ENCODE results near the gene PPP1R11.
"Not testable (repeated sequence)": the region's sequence is repeated elsewhere in the genome, so short reads cannot be mapped to it uniquely, and the experiment has no call there.

Gene PPP1R11

DNA sequence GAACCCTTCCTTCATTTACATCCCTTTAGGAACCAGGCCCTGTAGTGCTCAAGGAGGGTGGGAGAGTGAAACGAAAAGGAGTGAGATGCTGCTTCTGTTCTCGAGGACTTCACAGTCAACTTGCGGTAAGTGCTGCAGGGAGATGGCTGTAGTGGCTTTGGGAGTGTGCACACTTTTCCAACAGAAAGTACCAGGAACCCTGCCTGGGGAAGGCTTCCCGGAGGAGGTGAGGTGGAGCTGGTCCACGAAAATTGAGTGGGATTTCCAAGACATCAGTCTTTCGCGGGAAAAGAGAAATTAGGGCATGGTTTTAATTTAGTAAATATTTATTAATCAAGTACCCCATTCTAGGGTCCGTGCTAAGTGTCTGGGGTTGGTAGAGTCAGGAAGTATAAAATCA lies 33.2 kb downstream of the PPP1R11 start:
- DNase-seq: no peak

DNA sequence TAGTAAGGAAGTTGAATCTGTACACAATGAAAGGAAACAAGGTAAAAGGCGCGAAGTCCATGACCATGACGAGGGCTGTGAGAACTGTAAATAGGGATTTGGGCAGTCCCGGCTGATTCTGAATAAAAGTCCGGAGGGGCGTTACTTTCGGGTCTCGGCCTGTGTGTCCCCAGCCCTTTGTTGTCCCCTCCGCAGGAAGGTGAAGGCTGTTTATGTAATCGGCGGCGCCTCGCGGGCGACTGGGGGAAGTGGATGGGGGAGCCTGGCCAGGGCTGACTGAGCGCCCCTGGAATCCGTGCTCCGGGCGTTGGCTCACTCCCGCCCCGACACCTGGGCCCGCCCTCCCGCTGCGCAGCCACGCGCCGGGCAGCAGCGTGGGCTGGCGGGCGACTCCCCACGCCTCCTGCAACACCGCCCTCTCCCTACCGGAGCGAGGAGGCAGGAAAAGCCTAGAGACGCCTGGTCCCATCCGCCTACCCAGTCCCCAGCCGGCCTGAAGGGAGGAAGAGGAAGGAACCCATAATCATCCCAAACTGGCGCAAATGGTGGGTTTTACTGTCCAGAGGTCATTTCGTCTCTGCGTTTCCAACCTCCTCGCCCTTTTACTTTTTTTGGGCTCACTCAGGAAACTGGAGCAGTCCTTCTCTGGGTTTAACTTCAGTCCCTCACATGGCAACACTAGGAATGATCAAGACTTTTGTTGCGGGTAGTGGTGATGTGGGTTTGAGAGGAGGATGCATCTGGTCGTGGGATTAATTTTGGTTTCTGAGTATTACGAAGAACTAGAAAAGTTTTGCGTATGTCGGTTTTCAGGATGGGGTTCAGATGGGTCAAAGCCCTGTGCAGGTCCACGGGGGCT lies 33.8 kb downstream of the PPP1R11 start:
- DNase-seq: no peak

DNA sequence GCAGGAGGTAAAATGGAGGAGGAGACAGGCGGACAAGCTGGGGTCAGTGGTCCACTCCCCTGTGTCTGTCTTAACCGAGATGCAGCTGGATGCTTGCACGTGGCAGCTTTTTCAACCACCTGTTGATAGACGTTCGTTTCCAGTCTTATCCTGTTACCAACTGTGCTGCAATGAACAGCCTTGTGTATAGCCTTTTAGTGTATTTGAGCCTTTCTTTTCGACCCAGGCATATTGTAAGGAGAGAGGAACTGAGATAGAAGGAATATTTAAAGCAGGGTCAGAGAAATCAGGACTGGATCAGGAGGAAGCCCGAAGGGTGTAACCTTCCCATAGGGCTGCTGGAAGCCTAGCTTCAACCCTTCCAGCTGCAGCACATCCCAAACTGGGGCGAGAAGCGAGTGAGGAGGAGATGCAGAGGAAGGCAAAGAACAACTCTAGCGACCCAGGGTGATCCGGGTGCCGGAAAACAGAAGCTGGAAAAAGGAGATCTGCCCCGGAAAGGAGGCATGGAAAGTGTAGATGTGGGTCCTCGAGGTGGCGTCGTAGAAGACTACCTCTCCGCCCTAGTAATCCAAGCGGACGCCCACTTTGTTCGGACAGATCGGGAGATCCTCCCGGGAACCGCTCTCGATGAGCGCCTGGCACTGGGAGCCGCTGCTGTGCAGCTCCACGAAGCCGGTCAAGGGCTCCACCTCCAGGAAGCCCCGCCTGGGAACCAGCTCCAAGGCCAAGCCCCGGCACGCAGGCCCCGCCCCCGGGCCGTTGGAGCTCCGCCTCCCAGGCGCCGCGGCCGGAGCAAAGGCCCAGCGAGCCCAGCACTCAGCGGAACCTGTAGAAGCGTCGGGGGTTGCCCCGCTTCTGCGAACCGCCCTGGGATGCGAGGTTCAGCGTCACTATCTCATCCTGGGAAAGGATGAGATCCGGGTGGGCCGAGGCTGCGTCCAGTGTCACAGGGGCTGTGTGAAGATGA lies 34.7 kb downstream of the PPP1R11 start:
- no peak for DNase-seq

DNA sequence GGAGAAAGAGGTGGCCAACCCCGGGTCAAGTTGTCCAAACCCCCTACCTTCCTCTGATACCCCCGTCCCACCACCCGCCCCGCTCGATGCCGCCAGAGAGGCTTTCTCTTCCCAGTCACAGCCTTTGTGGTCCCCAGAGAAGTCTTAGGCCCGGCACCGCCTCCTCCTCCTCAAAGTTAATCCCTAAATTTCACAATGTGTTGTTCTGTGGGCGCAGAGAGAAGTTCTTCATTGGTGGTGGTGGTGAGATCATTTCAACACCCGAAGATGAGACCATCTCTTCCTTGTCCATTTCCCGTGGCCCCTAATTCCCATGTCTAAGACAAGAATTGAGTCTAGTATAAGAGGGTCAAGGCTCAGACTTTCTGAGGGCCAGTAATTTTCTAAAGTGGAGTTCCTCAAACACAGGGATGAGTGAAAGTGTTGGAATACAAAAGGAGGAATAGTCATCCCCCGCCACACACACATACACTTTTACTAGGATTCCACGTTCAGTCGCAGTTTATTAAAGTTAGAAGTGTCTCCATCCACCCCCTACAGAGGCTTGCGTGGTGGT lies 35.5 kb downstream of the PPP1R11 start:
- DNase-seq: no peak

GRCh38 chr6:30102970-30103871 lies 36.2 kb downstream of the PPP1R11 start:
- peak; percentile 8 for DNase-seq

- no peak for DNase-seq
These were observed 36.8 kb downstream of the PPP1R11 start for GRCh38 chr6:30103872-30104179.

DNA sequence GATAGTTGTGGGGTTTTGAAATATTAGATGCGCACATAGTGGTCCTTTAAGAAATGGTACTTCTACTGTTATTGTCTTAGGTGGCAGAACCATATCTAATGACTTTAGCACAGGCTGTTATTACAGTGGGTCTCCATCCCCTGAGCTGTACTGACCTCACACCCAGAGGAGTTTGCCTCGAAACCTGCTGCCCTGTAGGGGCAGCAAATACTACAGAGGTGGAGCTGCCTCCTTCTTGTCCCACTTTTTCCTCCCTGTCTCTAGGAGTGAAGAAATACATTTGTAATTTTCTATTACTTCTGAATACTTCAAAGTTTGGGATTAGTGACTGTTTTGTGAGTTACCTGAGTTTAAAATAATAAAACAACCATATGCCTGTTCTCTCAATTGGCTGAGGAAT lies 37.7 kb downstream of the PPP1R11 start:
- no peak for DNase-seq

- DNase-seq: no peak
These were observed 44.4 kb downstream of the PPP1R11 start for GRCh38 chr6:30111266-30111856.

GRCh38 chr6:30112402-30112994 lies 45.5 kb downstream of the PPP1R11 start:
- no peak for DNase-seq

- DNase-seq: no peak
These were observed 46.2 kb downstream of the PPP1R11 start, which contains the start of gene TRIM31 for GRCh38 chr6:30113003-30113759. TRIM31 (minus strand) TSS chr6:30113090; CDS start chr6:30112805, 285 bp downstream.

DNA sequence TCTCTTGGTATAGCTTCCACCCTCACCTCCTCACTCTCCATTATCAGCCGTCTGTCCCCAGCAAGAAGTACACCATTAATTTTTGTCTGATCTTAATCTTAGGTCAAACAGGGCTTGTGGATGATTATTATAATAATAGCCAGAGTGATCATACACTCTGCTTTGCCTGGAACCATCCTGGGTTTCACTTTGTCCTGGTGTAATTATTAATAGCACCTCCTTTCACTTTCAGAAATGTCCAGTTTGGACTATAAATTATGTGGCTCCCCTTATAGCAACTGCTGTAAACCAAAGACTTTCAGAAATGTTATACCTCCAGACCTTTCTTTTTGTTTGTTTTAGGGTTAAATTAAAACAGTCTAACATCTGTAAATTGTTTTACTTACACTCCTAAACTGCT lies 46.8 kb downstream of the PPP1R11 start:
- DNase-seq: no peak

- DNase-seq: no peak
These were observed 49.7 kb downstream of the PPP1R11 start for GRCh38 chr6:30116724-30117123.

GRCh38 chr6:30118691-30119090 lies 51.7 kb downstream of the PPP1R11 start:
- not testable (repeated sequence) for DNase-seq

Data from NCI-H524 treated with DMSO at 0.1 percent for 48 hours (cell line).